HCT116 (cell line): ENCODE data around the gene ACOT7. TPM values are rescaled to one million over a fixed set of nuclear protein-coding genes. Genes with fewer than 3 reads are reported as not detected.

Experiments
- ATAC-seq: fragments of 200-7000 bp; cut with Tn5 transposase; 2 replicates; pipeline ENCODE4 v1.9.1; 2020; ENCODE audit warnings: mild to moderate bottlenecking, moderate library complexity
- BruUV-seq: library from RNA; stranded (reverse); fragments of 400-500 nt; replicated peaks from 2 replicates; lab custom pipeline; 2021; lab: Mats Ljungman, UMichigan
- CTCF ChIA-PET: fragments of 300-600 bp; sonication (Branson Sonifier 250); formaldehyde crosslinking; loops from one replicate; lab custom pipeline; 2021; ENCODE audit warnings: antibody characterized with exemption; lab: Charles Lee
- POLR2A ChIA-PET: fragments of 300-600, 350-600 bp; sonication (Branson Sonifier 250); formaldehyde crosslinking; loops from one replicate; lab custom pipeline; 2021; ENCODE audit warnings: antibody characterized with exemption; lab: Charles Lee
- RAD21 ChIA-PET, 2 experiments: fragments of 300-600 bp; sonication (Branson Sonifier 250); formaldehyde crosslinking; loops; one replicate each; lab custom pipeline; 2023; ENCODE audit warnings: low total read pairs in 2 of 2; ENCODE audit not compliant: uncharacterized antibody in 2 of 2, unreplicated experiment in 2 of 2, low non-redundant PET in 1 of 2; lab: Charles Lee
- DNase-seq: peaks from one replicate; pipeline ENCODE4 v3.0.0-alpha.2; 2010; ENCODE audit warnings: low read depth, low spot score
- H2AFZ ChIP-seq: fragments of 200-600 bp; shearing (Covaris generic), sonication (generic); 2 replicates; pipeline ENCODE4 v1.6.1; 2017; ENCODE audit warnings: low read depth, mixed run types, mixed read lengths, antibody characterized with exemption, low read length; ENCODE audit not compliant: poor library complexity, severe bottlenecking
- H3K27ac ChIP-seq: 2 replicates; pipeline ENCODE4 v1.5.1; 2012; ENCODE audit warnings: low read depth, low read length
- H3K27me3 ChIP-seq: fragments of 200-600 bp; sonication (generic); 2 replicates; pipeline ENCODE4 v1.6.1; 2016; ENCODE audit warnings: mixed run types, low read length, mixed read lengths; ENCODE audit not compliant: insufficient read depth
- H3K36me3 ChIP-seq, 2 experiments: fragments of 200-500 bp in 1 of 2; fragments of 200-600 bp in 1 of 2; sonication (Bioruptor generic) in 1 of 2; sonication (generic) in 1 of 2; 2 replicates each; pipeline versions ENCODE4 v1.5.1 to v1.6.1; 2014 to 2016; ENCODE audit warnings: low read length in 2 of 2, inconsistent platforms in 1 of 2, mixed read lengths in 1 of 2, mixed run types in 1 of 2; ENCODE audit not compliant: insufficient read depth in 2 of 2, control insufficient read depth in 1 of 2
- H3K4me1 ChIP-seq, 2 experiments: fragments of 200-600 bp in 1 of 2; sonication (generic) in 1 of 2; 2 replicates each; pipeline versions ENCODE4 v1.5.1 to v1.6.1; 2012 to 2017; ENCODE audit warnings: low read length in 2 of 2, inconsistent platforms in 1 of 2, mild to moderate bottlenecking in 1 of 2, mixed read lengths in 1 of 2, mixed run types in 1 of 2, moderate library complexity in 1 of 2; ENCODE audit not compliant: insufficient read depth in 2 of 2, control insufficient read depth in 1 of 2
- H3K4me2 ChIP-seq: fragments of 200-600 bp; sonication (generic); 2 replicates; pipeline ENCODE4 v1.6.1; 2017; ENCODE audit warnings: mixed run types, low read length, mixed read lengths
- H3K4me3 ChIP-seq, 2 experiments: fragments of 200-600 bp in 1 of 2; sonication (generic) in 1 of 2; replicated peaks in 1 of 2; 2 replicates each; pipeline ENCODE4 v1.5.1; 2011 to 2016; ENCODE audit warnings: low read length in 2 of 2, control low read depth in 1 of 2, low read depth in 1 of 2, mild to moderate bottlenecking in 1 of 2, mixed read lengths in 1 of 2, mixed run types in 1 of 2
- H3K79me2 ChIP-seq: fragments of 200-600 bp; sonication (generic); 2 replicates; pipeline ENCODE4 v1.6.1; 2017; ENCODE audit warnings: mild to moderate bottlenecking, mixed run types, low read length, moderate library complexity, mixed read lengths; ENCODE audit not compliant: insufficient read depth
- H3K9ac ChIP-seq: fragments of 200-600 bp; sonication (generic); 2 replicates; pipeline ENCODE4 v1.6.1; 2016; ENCODE audit warnings: low read length, mixed read lengths
- H3K9me2 ChIP-seq: fragments of 200-600 bp; sonication (generic), shearing (Covaris generic); 2 replicates; pipeline ENCODE4 v1.6.1; 2017; ENCODE audit warnings: mixed run types, mild to moderate bottlenecking, moderate library complexity; ENCODE audit not compliant: insufficient read depth
- H3K9me3 ChIP-seq, 2 experiments: fragments of 200-500 bp in 1 of 2; fragments of 200-600 bp in 1 of 2; sonication (Bioruptor generic) in 1 of 2; sonication (generic) in 1 of 2; 2 replicates each; pipeline ENCODE4 v1.6.1; 2014 to 2017; ENCODE audit warnings: low read length in 2 of 2, mixed read lengths in 2 of 2, inconsistent platforms in 1 of 2, low read depth in 1 of 2, mild to moderate bottlenecking in 1 of 2, mixed run types in 1 of 2, moderate library complexity in 1 of 2; ENCODE audit not compliant: control insufficient read depth in 1 of 2, insufficient read depth in 1 of 2
- H4K20me1 ChIP-seq: fragments of 200-600 bp; sonication (generic), shearing (Covaris generic); 2 replicates; pipeline ENCODE4 v1.6.1; 2017; ENCODE audit warnings: mixed run types, mild to moderate bottlenecking, moderate library complexity; ENCODE audit not compliant: insufficient read depth
- EGR1 ChIP-seq: IDR thresholded peaks from 2 replicates; pipeline ENCODE4 v1.6.1; 2012; ENCODE audit warnings: low read depth
- ELF1 ChIP-seq: IDR thresholded peaks from 2 replicates; pipeline ENCODE4 v1.6.1; 2012; ENCODE audit warnings: low read depth, borderline replicate concordance
- EZH2 ChIP-seq: fragments of 200-600 bp; sonication (generic); IDR thresholded peaks from 2 replicates; pipeline ENCODE4 v1.6.1; 2017; ENCODE audit warnings: antibody characterized with exemption, mixed run types
- SRF ChIP-seq: IDR thresholded peaks from 2 replicates; pipeline ENCODE4 v1.6.1; 2012; ENCODE audit warnings: low read depth
- intact Hi-C: fragments of 100-400 bp; cut with micrococcal nuclease; formaldehyde crosslinking; loops from 2 replicates; pipeline ENCODE4 v1.10.0; 2022
- total RNA-seq: library from RNA; stranded (reverse); gene quantifications from one replicate; pipeline ENCODE4 v1.2.1, GENCODE V29; 2021; ENCODE audit not compliant: unreplicated experiment
- TF ChIP-seq, protein P1 (sequence below): IDR thresholded peaks from 2 replicates; pipeline ENCODE4 v1.6.1; 2011; ENCODE audit warnings: mild to moderate bottlenecking, low read length, moderate library complexity; ENCODE audit not compliant: insufficient replicate concordance; ENCODE audit errors: extremely low read depth
- TF ChIP-seq, protein P2 (sequence below): IDR thresholded peaks from 2 replicates; pipeline ENCODE4 v1.6.1; 2012; ENCODE audit warnings: low read depth
- TF ChIP-seq, protein P3 (sequence below), 3 experiments: fragments of 200-600 bp in 1 of 3; sonication (generic) in 1 of 3; IDR thresholded peaks in 2 of 3; conservative IDR thresholded peaks in 1 of 3; 2 replicates each; pipeline ENCODE4 v1.5.1; 2012 to 2017; ENCODE audit warnings: low read depth in 2 of 3, low read length in 2 of 3, antibody characterized with exemption in 1 of 3, borderline replicate concordance in 1 of 3, control low read depth in 1 of 3, mild to moderate bottlenecking in 1 of 3, mixed read lengths in 1 of 3, mixed run types in 1 of 3, moderate library complexity in 1 of 3; ENCODE audit not compliant: insufficient read depth in 1 of 3
- TF ChIP-seq, protein P4 (sequence below): IDR thresholded peaks from 2 replicates; pipeline ENCODE4 v1.6.1; 2012

ACOT7 gene
- total RNA-seq, 1 experiment from 2014 or later = 162 TPM

DNA sequence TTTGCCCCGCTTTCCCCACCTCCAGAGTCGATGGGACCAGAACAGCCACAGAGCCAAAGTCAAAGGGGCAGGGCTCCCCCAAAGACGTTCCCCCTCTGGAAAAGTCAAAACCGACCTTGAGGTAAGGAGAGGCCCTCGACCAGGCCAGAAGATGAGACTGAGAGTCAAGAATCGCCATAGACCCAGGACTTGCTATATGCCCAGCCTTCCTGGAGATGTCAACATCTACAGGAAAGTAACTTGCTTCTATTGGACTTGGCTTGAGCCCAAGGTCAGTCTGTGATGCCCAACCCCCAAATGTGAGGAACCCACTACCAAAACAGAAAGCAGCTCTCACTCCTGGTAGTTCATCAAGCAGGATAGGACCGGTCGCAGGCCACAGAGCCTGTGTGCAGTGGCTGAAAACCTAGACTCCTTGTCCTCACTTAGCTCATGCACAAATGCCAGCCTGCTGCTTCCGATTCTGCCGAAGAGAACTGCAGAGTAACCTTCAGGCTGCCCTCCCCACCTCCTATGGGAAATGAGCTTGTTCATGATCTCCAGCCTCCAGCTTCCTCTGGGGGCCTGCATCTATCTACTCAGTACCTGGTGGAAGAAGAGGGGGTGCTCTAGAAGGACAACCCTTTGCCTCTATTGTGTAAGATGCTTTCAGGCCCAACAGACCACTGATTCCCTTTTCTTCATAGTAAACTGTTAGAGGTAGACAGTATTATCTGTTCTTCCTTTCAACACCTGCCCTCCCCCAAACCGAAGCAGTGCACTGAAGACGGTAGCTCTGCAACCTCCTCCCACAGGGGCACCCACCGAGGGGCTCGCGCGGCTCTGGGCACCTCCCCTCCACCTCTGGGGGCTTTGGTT lies 1.4 kb downstream of the ACOT7 start:
- CTCF ChIA-PET = interaction anchor here (0.9 to 1.0 kb wide), 2 partner anchors 29 to 145 kb away, joined by 3 to 4 read pairs; no protein-coding TSS in a partner anchor
- Histone ChIP-seq H3K9ac (peak overlapping the region; percentile 93), H3K36me3 (no peaks in the 10 kb centered on the region), H3K9me3 (no peaks in the 10 kb centered on the region), H3K27me3 (no peaks in the 10 kb centered on the region), H3K4me3 (peak overlapping the region; percentile 79 to 96), H4K20me1 (no peaks in the 10 kb centered on the region), H3K4me2 (peak overlapping the region; percentile 99), H3K4me1 (peaks cover 20 to 52% of the 10 kb centered on the region in 2 experiments), H3K79me2 (peaks cover 56% of the 10 kb centered on the region), H2AFZ (no peak overlapping the region), H3K27ac (peak overlapping the region; percentile 55), H3K9me2 (no peaks in the 10 kb centered on the region)
- TF ChIP-seq EGR1 (no peak), EZH2 (no peak), SRF (no peak), ELF1 (no peak)
- TF ChIP-seq, protein P1, sequence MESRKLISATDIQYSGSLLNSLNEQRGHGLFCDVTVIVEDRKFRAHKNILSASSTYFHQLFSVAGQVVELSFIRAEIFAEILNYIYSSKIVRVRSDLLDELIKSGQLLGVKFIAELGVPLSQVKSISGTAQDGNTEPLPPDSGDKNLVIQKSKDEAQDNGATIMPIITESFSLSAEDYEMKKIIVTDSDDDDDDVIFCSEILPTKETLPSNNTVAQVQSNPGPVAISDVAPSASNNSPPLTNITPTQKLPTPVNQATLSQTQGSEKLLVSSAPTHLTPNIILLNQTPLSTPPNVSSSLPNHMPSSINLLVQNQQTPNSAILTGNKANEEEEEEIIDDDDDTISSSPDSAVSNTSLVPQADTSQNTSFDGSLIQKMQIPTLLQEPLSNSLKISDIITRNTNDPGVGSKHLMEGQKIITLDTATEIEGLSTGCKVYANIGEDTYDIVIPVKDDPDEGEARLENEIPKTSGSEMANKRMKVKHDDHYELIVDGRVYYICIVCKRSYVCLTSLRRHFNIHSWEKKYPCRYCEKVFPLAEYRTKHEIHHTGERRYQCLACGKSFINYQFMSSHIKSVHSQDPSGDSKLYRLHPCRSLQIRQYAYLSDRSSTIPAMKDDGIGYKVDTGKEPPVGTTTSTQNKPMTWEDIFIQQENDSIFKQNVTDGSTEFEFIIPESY = no peak
- TF ChIP-seq, protein P2, sequence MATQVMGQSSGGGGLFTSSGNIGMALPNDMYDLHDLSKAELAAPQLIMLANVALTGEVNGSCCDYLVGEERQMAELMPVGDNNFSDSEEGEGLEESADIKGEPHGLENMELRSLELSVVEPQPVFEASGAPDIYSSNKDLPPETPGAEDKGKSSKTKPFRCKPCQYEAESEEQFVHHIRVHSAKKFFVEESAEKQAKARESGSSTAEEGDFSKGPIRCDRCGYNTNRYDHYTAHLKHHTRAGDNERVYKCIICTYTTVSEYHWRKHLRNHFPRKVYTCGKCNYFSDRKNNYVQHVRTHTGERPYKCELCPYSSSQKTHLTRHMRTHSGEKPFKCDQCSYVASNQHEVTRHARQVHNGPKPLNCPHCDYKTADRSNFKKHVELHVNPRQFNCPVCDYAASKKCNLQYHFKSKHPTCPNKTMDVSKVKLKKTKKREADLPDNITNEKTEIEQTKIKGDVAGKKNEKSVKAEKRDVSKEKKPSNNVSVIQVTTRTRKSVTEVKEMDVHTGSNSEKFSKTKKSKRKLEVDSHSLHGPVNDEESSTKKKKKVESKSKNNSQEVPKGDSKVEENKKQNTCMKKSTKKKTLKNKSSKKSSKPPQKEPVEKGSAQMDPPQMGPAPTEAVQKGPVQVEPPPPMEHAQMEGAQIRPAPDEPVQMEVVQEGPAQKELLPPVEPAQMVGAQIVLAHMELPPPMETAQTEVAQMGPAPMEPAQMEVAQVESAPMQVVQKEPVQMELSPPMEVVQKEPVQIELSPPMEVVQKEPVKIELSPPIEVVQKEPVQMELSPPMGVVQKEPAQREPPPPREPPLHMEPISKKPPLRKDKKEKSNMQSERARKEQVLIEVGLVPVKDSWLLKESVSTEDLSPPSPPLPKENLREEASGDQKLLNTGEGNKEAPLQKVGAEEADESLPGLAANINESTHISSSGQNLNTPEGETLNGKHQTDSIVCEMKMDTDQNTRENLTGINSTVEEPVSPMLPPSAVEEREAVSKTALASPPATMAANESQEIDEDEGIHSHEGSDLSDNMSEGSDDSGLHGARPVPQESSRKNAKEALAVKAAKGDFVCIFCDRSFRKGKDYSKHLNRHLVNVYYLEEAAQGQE = no peak
- TF ChIP-seq, protein P3, sequence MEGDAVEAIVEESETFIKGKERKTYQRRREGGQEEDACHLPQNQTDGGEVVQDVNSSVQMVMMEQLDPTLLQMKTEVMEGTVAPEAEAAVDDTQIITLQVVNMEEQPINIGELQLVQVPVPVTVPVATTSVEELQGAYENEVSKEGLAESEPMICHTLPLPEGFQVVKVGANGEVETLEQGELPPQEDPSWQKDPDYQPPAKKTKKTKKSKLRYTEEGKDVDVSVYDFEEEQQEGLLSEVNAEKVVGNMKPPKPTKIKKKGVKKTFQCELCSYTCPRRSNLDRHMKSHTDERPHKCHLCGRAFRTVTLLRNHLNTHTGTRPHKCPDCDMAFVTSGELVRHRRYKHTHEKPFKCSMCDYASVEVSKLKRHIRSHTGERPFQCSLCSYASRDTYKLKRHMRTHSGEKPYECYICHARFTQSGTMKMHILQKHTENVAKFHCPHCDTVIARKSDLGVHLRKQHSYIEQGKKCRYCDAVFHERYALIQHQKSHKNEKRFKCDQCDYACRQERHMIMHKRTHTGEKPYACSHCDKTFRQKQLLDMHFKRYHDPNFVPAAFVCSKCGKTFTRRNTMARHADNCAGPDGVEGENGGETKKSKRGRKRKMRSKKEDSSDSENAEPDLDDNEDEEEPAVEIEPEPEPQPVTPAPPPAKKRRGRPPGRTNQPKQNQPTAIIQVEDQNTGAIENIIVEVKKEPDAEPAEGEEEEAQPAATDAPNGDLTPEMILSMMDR (IDR thresholded peaks at IDR 0.05 in 2 of 3, conservative IDR thresholded peaks at IDR 0.05 in 1 of 3; ENCODE audit: borderline replicate concordance in 1 of 3, insufficient read depth in 1 of 3, low read depth in 2 of 3, low read length in 2 of 3) = no peak
- TF ChIP-seq, protein P4, sequence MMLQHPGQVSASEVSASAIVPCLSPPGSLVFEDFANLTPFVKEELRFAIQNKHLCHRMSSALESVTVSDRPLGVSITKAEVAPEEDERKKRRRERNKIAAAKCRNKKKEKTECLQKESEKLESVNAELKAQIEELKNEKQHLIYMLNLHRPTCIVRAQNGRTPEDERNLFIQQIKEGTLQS = no peak
- TSS peak; percentile 57 for BruUV-seq
- DNase-seq (no peak), ATAC-seq (no peak)
- intact Hi-C loops = no loop called here
- POLR2A ChIA-PET = interaction anchor here (0.7 to 2.2 kb wide), 4 partner anchors 22 to 154 kb away, joined by 3 to 5 read pairs (median 3); no protein-coding TSS in a partner anchor
- RAD21 ChIA-PET = no interaction called here
